ENCODE data around the gene FUCA1.

The FUCA1 gene

GRCh38 chr1:23797478-23798448 lies 70.3 kb downstream of the FUCA1 start:
- Histone ChIP-seq H3K27me3 (ENCODE audit: control insufficient read depth, insufficient read depth, low read length, poor library complexity, severe bottlenecking) (peaks cover 14% of the 10 kb centered on the region), H3K4me1 (ENCODE audit: control insufficient read depth, insufficient read depth, low read length) (peaks cover 15% of the 10 kb centered on the region), H3K4me3 (ENCODE audit: insufficient read depth, low read depth, low read length) (no peak overlapping the region), H3K36me3 (ENCODE audit: control insufficient read depth, insufficient read depth, low read length) (no peaks in the 10 kb centered on the region), H3K27ac (ENCODE audit: insufficient read depth, low read depth, low read length, poor library complexity, severe bottlenecking) (no peak overlapping the region), H3K9me3 (ENCODE audit: control insufficient read depth, low read length) (no peaks in the 10 kb centered on the region)
- 94 to 95% methylated on average over 20 of the region's 20 CpGs for WGBS, 2 experiments

- Histone ChIP-seq H3K9me3 (ENCODE audit: control insufficient read depth, low read length) (no peaks in the 10 kb centered on the region), H3K4me3 (ENCODE audit: insufficient read depth, low read depth, low read length) (no peak overlapping the region), H3K27me3 (ENCODE audit: control insufficient read depth, insufficient read depth, low read length, poor library complexity, severe bottlenecking) (peaks cover 9% of the 10 kb centered on the region), H3K4me1 (ENCODE audit: control insufficient read depth, insufficient read depth, low read length) (peaks cover 20% of the 10 kb centered on the region), H3K36me3 (ENCODE audit: control insufficient read depth, insufficient read depth, low read length) (no peaks in the 10 kb centered on the region), H3K27ac (ENCODE audit: insufficient read depth, low read depth, low read length, poor library complexity, severe bottlenecking) (no peak overlapping the region)
- whole genome bisulfite sequencing, 2 experiments = 85 to 86% methylated on average over 17 of the region's 17 CpGs
Observed at GRCh38 chr1:23796466-23797271, 71.4 kb downstream of the FUCA1 start.

- 96 to 97% methylated on average over 16 of the region's 16 CpGs for WGBS, 2 experiments
- H3K4me1 ChIP-seq (ENCODE audit: control insufficient read depth, insufficient read depth, low read length) = peaks cover 14% of the 10 kb centered on the region
- no peaks in the 10 kb centered on the region for H3K36me3 ChIP-seq (ENCODE audit: control insufficient read depth, insufficient read depth, low read length)
- H3K27ac ChIP-seq (ENCODE audit: insufficient read depth, low read depth, low read length, poor library complexity, severe bottlenecking) = no peak overlapping the region
- H3K4me3 ChIP-seq (ENCODE audit: insufficient read depth, low read depth, low read length) = no peak overlapping the region
- no peaks in the 10 kb centered on the region for H3K9me3 ChIP-seq (ENCODE audit: control insufficient read depth, low read length)
- peaks cover under 1% of the 10 kb centered on the region for H3K27me3 ChIP-seq (ENCODE audit: control insufficient read depth, insufficient read depth, low read length, poor library complexity, severe bottlenecking)
Observed at GRCh38 chr1:23795676-23796465, 72.2 kb downstream of the FUCA1 start.

Data from ectodermal cell (in vitro differentiated cells).